Activated CD4-positive, alpha-beta T cell treated with anti-CD3 and anti-CD28 coated beads, Interleukin-2, amount 10 ng/mL, durations not matched to agents 24 days and 14 days (primary cell): ENCODE measurements around the gene IGSF1. TPM values are rescaled to one million over a fixed set of nuclear protein-coding genes. Genes with fewer than 3 reads are reported as not detected.

Source experiments
- DNase-seq: peaks from one replicate; pipeline ENCODE4 v3.0.0; 2022
- H3K27ac Mint-ChIP-seq: one replicate; pipeline ENCODE4 v1.8.0; 2022; ENCODE audit warnings: mild to moderate bottlenecking, mixed read lengths
- H3K27me3 Mint-ChIP-seq: one replicate; pipeline ENCODE4 v1.8.0; 2022; ENCODE audit warnings: mixed read lengths
- H3K36me3 Mint-ChIP-seq: one replicate; pipeline ENCODE4 v1.8.0; 2022; ENCODE audit warnings: low read depth, mild to moderate bottlenecking, mixed read lengths
- H3K4me1 Mint-ChIP-seq: one replicate; pipeline ENCODE4 v1.8.0; 2021; ENCODE audit warnings: mixed read lengths
- H3K4me3 Mint-ChIP-seq: one replicate; pipeline ENCODE4 v1.8.0; 2022; ENCODE audit warnings: mild to moderate bottlenecking, moderate library complexity, mixed read lengths
- H3K9me3 Mint-ChIP-seq: one replicate; pipeline ENCODE4 v1.8.0; 2021; ENCODE audit warnings: mixed read lengths
- intact Hi-C: fragments of 100-400 bp; cut with micrococcal nuclease; formaldehyde crosslinking; loops from one replicate; pipeline ENCODE4 v1.15.1; 2023
- total RNA-seq: library from RNA; stranded (reverse); gene quantifications from 2 replicates; pipeline ENCODE4 v1.2.3, GENCODE V29; 2022

The IGSF1 gene, protein sequence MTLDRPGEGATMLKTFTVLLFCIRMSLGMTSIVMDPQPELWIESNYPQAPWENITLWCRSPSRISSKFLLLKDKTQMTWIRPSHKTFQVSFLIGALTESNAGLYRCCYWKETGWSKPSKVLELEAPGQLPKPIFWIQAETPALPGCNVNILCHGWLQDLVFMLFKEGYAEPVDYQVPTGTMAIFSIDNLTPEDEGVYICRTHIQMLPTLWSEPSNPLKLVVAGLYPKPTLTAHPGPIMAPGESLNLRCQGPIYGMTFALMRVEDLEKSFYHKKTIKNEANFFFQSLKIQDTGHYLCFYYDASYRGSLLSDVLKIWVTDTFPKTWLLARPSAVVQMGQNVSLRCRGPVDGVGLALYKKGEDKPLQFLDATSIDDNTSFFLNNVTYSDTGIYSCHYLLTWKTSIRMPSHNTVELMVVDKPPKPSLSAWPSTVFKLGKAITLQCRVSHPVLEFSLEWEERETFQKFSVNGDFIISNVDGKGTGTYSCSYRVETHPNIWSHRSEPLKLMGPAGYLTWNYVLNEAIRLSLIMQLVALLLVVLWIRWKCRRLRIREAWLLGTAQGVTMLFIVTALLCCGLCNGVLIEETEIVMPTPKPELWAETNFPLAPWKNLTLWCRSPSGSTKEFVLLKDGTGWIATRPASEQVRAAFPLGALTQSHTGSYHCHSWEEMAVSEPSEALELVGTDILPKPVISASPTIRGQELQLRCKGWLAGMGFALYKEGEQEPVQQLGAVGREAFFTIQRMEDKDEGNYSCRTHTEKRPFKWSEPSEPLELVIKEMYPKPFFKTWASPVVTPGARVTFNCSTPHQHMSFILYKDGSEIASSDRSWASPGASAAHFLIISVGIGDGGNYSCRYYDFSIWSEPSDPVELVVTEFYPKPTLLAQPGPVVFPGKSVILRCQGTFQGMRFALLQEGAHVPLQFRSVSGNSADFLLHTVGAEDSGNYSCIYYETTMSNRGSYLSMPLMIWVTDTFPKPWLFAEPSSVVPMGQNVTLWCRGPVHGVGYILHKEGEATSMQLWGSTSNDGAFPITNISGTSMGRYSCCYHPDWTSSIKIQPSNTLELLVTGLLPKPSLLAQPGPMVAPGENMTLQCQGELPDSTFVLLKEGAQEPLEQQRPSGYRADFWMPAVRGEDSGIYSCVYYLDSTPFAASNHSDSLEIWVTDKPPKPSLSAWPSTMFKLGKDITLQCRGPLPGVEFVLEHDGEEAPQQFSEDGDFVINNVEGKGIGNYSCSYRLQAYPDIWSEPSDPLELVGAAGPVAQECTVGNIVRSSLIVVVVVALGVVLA (N-terminal part only)
- not detected in 2 replicates for total RNA-seq

DNA sequence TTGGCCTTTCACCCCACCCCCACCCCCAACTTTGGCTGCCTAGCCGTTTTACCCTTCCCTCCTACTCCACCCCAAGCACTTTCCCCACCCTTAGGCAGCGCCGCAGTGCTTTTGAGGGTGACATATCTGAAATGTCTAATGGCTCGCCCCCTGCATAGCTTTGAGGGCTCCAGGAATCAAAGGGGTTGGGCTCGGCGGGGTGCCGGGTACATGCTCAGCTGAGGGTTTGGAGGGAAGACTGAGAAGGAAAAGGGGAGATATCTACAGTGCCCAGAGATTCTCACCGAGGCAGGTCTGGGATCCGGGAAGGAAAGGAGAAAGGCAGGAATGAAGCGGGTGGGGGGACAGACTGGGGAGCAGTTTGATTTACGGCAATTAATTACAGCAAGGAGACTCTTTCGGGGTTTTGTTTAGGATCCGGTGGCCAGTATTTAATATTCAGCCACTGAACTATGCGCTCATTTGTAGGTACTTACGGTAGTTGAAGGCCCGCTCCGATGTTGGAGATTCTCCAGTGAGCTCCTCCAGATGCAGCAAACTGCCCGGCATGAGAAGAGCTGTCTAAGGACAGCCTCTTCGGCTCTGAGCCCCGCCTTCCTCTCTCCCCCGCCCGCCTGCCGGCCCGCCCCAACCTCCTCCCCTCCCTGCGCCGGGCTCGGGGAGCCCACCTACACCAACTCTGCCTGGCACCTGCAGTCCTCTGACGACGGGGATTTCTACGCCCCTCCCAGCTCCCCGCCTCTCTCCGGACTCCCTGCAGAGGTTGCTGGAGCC is at the start of gene IGSF1:
TSS of gene IGSF1 (minus strand) at position 569 of the 774 bp plus-strand sequence. CDS start 2,632 bp downstream, outside the sequence.
- Mint-ChIP-seq H3K27ac (no peak within 1 kb of the TSS), H3K36me3 (no peaks in the 10 kb centered on the region), H3K27me3 (peaks cover 11% of the 10 kb centered on the region), H3K9me3 (no peaks in the 10 kb centered on the region), H3K4me3 (no peak within 1 kb of the TSS), H3K4me1 (no peaks in the 10 kb centered on the region)
- intact Hi-C loops: no loop called here
- DNase-seq: no peak

GRCh38 chrX:131332331-131332730 is 43.2 kb upstream of the IGSF1 start:
- Mint-ChIP-seq H3K4me1 (no peaks in the 10 kb centered on the region), H3K9me3 (no peaks in the 10 kb centered on the region), H3K4me3 (no peak overlapping the region), H3K27ac (no peak overlapping the region), H3K36me3 (no peaks in the 10 kb centered on the region), H3K27me3 (no peaks in the 10 kb centered on the region)
- intact Hi-C loops: no loop called here
- DNase-seq: no peak

DNA sequence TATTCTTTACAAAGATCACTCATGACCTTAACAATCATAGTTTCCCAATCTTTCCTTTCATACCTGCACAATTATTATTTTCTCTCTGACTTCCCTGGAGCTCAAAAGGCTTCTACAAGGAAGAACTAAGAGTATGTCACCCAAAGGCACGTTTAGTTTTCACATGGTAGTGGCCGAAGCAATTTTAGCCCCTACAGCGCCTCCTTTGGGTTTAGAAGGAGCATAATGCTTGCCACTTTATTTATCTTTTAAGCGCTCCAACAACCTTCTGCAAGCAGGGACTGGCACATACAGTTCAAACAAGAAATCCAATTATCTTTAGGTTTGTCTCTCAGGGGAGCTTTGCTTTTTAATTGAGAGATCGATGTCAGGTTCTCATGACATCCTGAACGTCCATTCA is 42.0 kb upstream of the IGSF1 start:
- no peak overlapping the region for H3K27ac Mint-ChIP-seq
- H3K27me3 Mint-ChIP-seq: no peaks in the 10 kb centered on the region
- intact Hi-C loops: no loop called here
- H3K36me3 Mint-ChIP-seq: no peaks in the 10 kb centered on the region
- DNase-seq: no peak
- no peaks in the 10 kb centered on the region for H3K9me3 Mint-ChIP-seq
- no peak overlapping the region for H3K4me3 Mint-ChIP-seq
- H3K4me1 Mint-ChIP-seq: no peaks in the 10 kb centered on the region

DNA sequence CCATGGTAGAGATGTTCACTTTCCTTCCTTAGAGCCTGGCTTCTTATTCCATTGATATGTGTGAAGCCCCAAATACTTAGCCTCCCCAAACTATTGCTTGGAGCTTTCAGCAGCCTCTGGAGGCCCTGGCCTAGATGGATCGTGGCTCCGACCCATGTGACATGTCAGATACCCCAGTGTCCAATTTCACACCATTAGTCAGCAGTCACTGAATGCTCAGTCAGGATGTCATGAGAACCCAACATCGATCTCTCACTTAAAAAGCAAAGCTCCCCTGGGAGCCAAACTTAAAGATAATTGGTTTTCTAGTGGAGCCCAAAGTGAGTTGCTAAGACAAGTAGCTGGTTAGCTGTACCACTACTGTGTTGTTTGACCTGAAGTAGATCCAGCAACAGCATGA is 41.6 kb upstream of the IGSF1 start:
- no peaks in the 10 kb centered on the region for H3K4me1 Mint-ChIP-seq
- H3K36me3 Mint-ChIP-seq: no peaks in the 10 kb centered on the region
- intact Hi-C loops: no loop called here
- no peaks in the 10 kb centered on the region for H3K27me3 Mint-ChIP-seq
- no peak overlapping the region for H3K4me3 Mint-ChIP-seq
- no peaks in the 10 kb centered on the region for H3K9me3 Mint-ChIP-seq
- DNase-seq: no peak
- H3K27ac Mint-ChIP-seq: no peak overlapping the region

DNA sequence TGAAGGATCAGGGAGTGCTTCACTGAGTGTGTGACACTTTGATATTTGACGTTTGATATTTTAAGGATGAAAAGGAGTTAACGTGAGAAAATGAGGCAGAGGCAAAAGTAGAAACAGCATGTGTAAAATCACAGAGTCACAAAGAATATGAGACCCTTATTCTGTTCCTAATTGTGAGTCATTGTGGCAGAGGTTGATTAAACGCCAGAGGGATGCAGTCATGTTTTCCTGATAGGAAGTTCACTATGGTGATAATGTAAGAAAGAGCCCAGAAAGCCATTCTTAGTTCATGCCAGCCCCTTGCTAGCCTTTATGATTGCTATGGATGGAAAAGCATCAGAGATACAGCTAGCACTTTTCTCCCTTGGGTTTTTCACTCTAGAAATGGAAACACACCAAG is 33.5 kb upstream of the IGSF1 start:
- H3K27me3 Mint-ChIP-seq: no peaks in the 10 kb centered on the region
- no peak overlapping the region for H3K27ac Mint-ChIP-seq
- no peak for DNase-seq
- intact Hi-C loops: no loop called here
- no peaks in the 10 kb centered on the region for H3K9me3 Mint-ChIP-seq
- H3K4me1 Mint-ChIP-seq: no peaks in the 10 kb centered on the region
- no peak overlapping the region for H3K4me3 Mint-ChIP-seq
- H3K36me3 Mint-ChIP-seq: no peaks in the 10 kb centered on the region

- H3K4me1 Mint-ChIP-seq: no peaks in the 10 kb centered on the region
- no peaks in the 10 kb centered on the region for H3K27me3 Mint-ChIP-seq
- no peak overlapping the region for H3K27ac Mint-ChIP-seq
- DNase-seq: no peak
- no peaks in the 10 kb centered on the region for H3K9me3 Mint-ChIP-seq
- no peaks in the 10 kb centered on the region for H3K36me3 Mint-ChIP-seq
- intact Hi-C loops: no loop called here
- no peak overlapping the region for H3K4me3 Mint-ChIP-seq
These were observed 28.2 kb upstream of the IGSF1 start for GRCh38 chrX:131317326-131317725.

GRCh38 chrX:131316260-131316659 is 27.2 kb upstream of the IGSF1 start:
- H3K36me3 Mint-ChIP-seq: no peaks in the 10 kb centered on the region
- intact Hi-C loops: no loop called here
- H3K4me1 Mint-ChIP-seq: no peaks in the 10 kb centered on the region
- H3K27ac Mint-ChIP-seq: no peak overlapping the region
- H3K9me3 Mint-ChIP-seq: no peaks in the 10 kb centered on the region
- no peak overlapping the region for H3K4me3 Mint-ChIP-seq
- DNase-seq: no peak
- H3K27me3 Mint-ChIP-seq: no peaks in the 10 kb centered on the region

GRCh38 chrX:131308980-131309379 is 19.9 kb upstream of the IGSF1 start:
- no peak for DNase-seq
- Mint-ChIP-seq H3K4me1 (no peaks in the 10 kb centered on the region), H3K36me3 (no peaks in the 10 kb centered on the region), H3K27me3 (no peaks in the 10 kb centered on the region), H3K9me3 (no peaks in the 10 kb centered on the region), H3K27ac (no peak overlapping the region), H3K4me3 (no peak overlapping the region)
- intact Hi-C loops: no loop called here

DNA sequence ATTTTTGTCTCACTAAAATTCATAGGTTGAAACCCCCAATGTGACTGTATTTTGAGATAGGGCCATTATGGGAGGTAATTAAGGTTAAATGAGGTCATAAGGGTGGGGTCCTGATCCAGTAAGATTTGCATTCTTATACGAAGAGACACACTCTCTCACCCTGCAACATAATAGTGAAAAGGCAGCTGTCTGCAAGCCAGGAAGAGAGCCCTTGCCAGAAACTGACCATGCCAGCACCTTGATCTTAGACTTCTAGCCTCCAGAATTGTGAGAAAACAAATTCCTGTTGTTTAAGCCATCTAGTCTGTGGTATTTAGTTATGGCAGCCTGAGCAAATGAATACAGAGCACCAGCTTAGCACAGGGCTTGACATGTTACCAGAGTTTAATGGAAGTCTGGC is 17.5 kb upstream of the IGSF1 start:
- Mint-ChIP-seq H3K4me3 (no peak overlapping the region), H3K27me3 (no peaks in the 10 kb centered on the region), H3K4me1 (no peaks in the 10 kb centered on the region), H3K9me3 (no peaks in the 10 kb centered on the region), H3K36me3 (no peaks in the 10 kb centered on the region), H3K27ac (no peak overlapping the region)
- intact Hi-C loops: no loop called here
- no peak for DNase-seq

DNA sequence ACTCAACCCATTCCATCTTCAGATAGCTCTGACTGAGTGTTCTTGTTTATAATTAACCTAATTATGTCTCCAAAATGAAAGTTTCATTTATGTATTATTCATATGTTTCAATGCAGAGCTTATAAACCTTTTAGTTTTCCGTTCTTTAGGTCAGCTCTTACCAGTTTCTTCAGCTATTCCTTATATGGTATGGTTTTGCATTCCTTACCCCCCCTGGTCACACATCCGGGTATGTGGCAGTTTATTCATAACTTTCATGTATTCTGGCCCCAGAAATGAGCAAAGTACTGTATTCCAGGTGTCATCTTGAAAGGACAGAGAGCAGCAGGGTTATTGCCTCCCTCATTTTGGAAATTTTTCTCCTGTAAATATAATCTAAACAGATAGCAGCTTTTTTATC is 16.8 kb upstream of the IGSF1 start:
- H3K27ac Mint-ChIP-seq: no peak overlapping the region
- H3K27me3 Mint-ChIP-seq: no peaks in the 10 kb centered on the region
- no peaks in the 10 kb centered on the region for H3K36me3 Mint-ChIP-seq
- DNase-seq: no peak
- no peaks in the 10 kb centered on the region for H3K9me3 Mint-ChIP-seq
- intact Hi-C loops: no loop called here
- no peak overlapping the region for H3K4me3 Mint-ChIP-seq
- H3K4me1 Mint-ChIP-seq: no peaks in the 10 kb centered on the region

DNA sequence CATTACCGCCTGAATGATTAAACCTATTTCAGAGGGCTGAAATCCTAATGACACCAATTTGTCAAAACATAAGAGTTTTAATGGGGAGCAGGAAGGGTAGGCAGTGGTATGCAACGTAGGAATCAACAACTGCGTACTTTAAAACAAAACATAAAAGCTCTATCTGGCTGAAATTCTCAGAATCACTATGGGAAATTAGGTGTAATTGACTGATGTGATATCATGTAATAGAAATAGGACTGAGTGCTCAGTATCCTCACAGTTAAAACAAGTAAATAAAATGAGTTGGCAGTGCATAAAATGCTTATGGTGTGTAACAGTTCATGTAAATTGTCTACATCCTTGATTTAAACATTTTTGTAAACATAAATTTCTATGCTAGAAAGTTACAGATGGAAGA is 13.6 kb upstream of the IGSF1 start:
- DNase-seq: no peak
- H3K27ac Mint-ChIP-seq: no peak overlapping the region
- intact Hi-C loops: no loop called here
- no peaks in the 10 kb centered on the region for H3K27me3 Mint-ChIP-seq
- no peaks in the 10 kb centered on the region for H3K36me3 Mint-ChIP-seq
- H3K4me1 Mint-ChIP-seq: no peaks in the 10 kb centered on the region
- H3K9me3 Mint-ChIP-seq: no peaks in the 10 kb centered on the region
- H3K4me3 Mint-ChIP-seq: no peak overlapping the region

DNA sequence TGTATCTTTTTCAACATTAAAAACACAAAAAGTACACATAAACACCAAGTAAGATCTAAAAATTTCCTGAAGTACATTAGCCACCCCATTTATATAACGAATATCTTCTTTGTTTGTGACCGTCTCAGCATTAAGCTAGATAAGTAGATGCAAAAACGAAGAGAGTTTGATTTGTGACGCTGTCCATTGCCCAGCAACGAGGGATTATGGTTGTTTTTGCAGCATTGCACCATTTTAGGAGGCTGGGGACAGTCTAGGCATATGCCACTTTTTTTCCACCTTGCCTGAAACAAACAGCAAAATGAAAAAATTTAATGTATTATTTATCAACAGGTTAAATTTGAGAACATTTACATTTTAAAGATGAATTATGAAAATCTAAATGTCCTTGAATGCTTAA is 12.0 kb upstream of the IGSF1 start:
- Mint-ChIP-seq H3K4me3 (no peak overlapping the region), H3K27ac (no peak overlapping the region)
- intact Hi-C loops: no loop called here

GRCh38 chrX:131298846-131299245 is 9.7 kb upstream of the IGSF1 start:
- Mint-ChIP-seq H3K4me1 (no peaks in the 10 kb centered on the region), H3K36me3 (no peaks in the 10 kb centered on the region), H3K27ac (no peak overlapping the region), H3K9me3 (no peaks in the 10 kb centered on the region), H3K4me3 (no peak overlapping the region), H3K27me3 (no peaks in the 10 kb centered on the region)
- no peak for DNase-seq
- intact Hi-C loops: no loop called here

More for the DNA sequence above, 12.0 kb upstream of the IGSF1 start:
- DNase-seq: no peak
- no peaks in the 10 kb centered on the region for H3K36me3 Mint-ChIP-seq
- no peaks in the 10 kb centered on the region for H3K27me3 Mint-ChIP-seq
- no peaks in the 10 kb centered on the region for H3K9me3 Mint-ChIP-seq
- H3K4me1 Mint-ChIP-seq: no peaks in the 10 kb centered on the region
